Kidney (tissue), 14 donors: ENCODE data around the gene GABRR3. TPM values are rescaled to one million over a fixed set of nuclear protein-coding genes. Genes with fewer than 3 reads are reported as not detected.
A peak's percentile ranks its signal among the peaks of the same experiment; 100 is the strongest.

Source experiments
- DNase-seq, 5 donors: peaks; one replicate each; pipeline ENCODE4 v3.0.0-alpha.2; 2013 to 2020
- FAIRE-seq: peaks from 2 replicates; lab custom pipeline; 2012; peaks lifted over from hg19 to GRCh38; lab: Jason Lieb, UNC
- H3K27ac ChIP-seq, 2 donors: one replicate each; pipeline ENCODE4 v1.7.0; 2013; ENCODE audit warnings: low read depth in 2 of 2, low read length in 2 of 2, inconsistent platforms in 1 of 2
- H3K27me3 ChIP-seq: one replicate; pipeline ENCODE4 v1.7.1; 2013; ENCODE audit warnings: low read length, inconsistent platforms; ENCODE audit not compliant: control insufficient read depth, insufficient read depth
- H3K36me3 ChIP-seq, 3 donors: one replicate each; pipeline versions ENCODE4 v1.7.0 to v1.7.1; 2013; ENCODE audit warnings: low read length in 3 of 3, control low read depth in 1 of 3, inconsistent platforms in 1 of 3; ENCODE audit not compliant: insufficient read depth in 3 of 3, control insufficient read depth in 2 of 3
- H3K4me1 ChIP-seq, 3 donors: one replicate each; pipeline versions ENCODE4 v1.7.0 to v1.7.1; 2013; ENCODE audit warnings: low read length in 3 of 3, inconsistent platforms in 1 of 3, low read depth in 1 of 3; ENCODE audit not compliant: control insufficient read depth in 2 of 3, insufficient read depth in 2 of 3
- H3K4me3 ChIP-seq, 3 donors: one replicate each; pipeline versions ENCODE4 v1.7.0 to v1.8.1; 2013; ENCODE audit warnings: low read length in 3 of 3, control low read depth in 1 of 3, inconsistent platforms in 1 of 3
- H3K9ac ChIP-seq, 3 donors: one replicate each; pipeline versions ENCODE4 v1.7.0 to v1.7.1; 2013; ENCODE audit warnings: low read length in 3 of 3, control low read depth in 1 of 3, inconsistent platforms in 1 of 3
- H3K9me3 ChIP-seq, 3 donors: one replicate each; pipeline versions ENCODE4 v1.7.0 to v1.7.1; 2013; ENCODE audit warnings: low read length in 3 of 3, control low read depth in 1 of 3, inconsistent platforms in 1 of 3; ENCODE audit not compliant: control insufficient read depth in 2 of 3, insufficient read depth in 1 of 3
- intact Hi-C: fragments of 100-400 bp; cut with DNase I; formaldehyde crosslinking; loops from one replicate; pipeline ENCODE4 v1.11.1; 2022
- polyA plus RNA-seq: library from polyadenylated mRNA; stranded (reverse); fragments of 350-450 nt; fragmentation: Illumina TruSeq; extraction: RNeasy Lipid Tissue Mini Kit (QIAGEN cat#74804); gene quantifications from one replicate; pipeline ENCODE4 v1.2.3, GENCODE V29; 2014; ENCODE audit warnings: low read depth, low replicate concordance; ENCODE audit not compliant: insufficient read depth
- total RNA-seq: library from RNA; stranded (reverse); fragmentation: NEBNext Ultra II Directional; extraction: Animal tissue kit (Norgen Biotek cat#: 25700); gene quantifications from one replicate; pipeline ENCODE4 v1.2.1, GENCODE V29; 2021
- TF ChIP-seq, protein P1 (sequence below): IDR thresholded peaks from 3 replicates; pipeline ENCODE4 v1.5.1; 2012; ENCODE audit warnings: mild to moderate bottlenecking, moderate library complexity, borderline replicate concordance; ENCODE audit not compliant: insufficient read depth; ENCODE audit errors: extremely low read depth
- donor health status: control.
- donor health status: control.
- donor health status: control.
- donor health status: control.
- donor health status: control.
- donor health status: DM: yes; HTN: yes; CAD: no.
- donor health status: Normal renal cell carcinoma (clear cell type).

The GABRR3 gene
- total and polyA plus RNA-seq, 2 donors from 2014 or later, result not detected

DNA sequence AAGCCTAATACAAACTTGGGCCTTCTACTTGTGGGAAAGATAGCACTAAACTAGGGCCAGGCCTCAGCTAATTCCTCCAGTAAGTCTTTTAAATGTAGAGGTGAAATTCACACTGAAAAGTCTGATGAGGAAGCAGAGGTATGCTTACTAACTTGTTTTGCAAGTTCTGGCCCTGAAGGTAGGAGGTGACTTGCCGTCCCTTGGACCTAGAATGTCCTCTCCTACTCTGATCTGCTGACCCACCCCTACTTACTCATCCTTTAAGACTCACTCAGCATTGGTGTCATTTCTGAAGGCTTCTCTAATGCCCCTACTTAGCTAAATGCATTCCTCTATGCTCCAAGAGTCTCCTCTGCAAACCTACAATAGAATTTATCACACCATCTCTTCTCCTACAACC lies 82.2 kb downstream of the GABRR3 start:
- TF ChIP-seq, protein P1, sequence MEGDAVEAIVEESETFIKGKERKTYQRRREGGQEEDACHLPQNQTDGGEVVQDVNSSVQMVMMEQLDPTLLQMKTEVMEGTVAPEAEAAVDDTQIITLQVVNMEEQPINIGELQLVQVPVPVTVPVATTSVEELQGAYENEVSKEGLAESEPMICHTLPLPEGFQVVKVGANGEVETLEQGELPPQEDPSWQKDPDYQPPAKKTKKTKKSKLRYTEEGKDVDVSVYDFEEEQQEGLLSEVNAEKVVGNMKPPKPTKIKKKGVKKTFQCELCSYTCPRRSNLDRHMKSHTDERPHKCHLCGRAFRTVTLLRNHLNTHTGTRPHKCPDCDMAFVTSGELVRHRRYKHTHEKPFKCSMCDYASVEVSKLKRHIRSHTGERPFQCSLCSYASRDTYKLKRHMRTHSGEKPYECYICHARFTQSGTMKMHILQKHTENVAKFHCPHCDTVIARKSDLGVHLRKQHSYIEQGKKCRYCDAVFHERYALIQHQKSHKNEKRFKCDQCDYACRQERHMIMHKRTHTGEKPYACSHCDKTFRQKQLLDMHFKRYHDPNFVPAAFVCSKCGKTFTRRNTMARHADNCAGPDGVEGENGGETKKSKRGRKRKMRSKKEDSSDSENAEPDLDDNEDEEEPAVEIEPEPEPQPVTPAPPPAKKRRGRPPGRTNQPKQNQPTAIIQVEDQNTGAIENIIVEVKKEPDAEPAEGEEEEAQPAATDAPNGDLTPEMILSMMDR, result no peak

DNA sequence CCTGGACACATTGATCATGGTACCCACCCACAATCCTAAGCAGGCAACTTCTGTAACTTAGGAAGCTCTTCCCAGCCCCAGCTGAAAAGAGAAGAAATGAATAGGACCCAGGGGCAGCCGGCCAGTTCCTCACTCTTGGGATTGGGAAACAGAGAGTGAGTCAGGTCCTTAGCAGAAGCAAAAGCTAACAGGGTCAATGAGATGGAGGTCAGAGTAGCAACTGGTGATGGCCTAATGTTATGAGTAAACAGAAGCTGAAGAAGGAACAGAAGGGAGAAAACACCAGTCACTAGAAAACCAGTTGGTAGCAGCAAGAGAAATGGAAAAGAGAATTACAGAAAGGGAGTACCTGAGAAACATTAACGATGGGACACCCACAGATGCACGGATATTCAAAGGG lies 82.8 kb downstream of the GABRR3 start:
- H3K4me3 ChIP-seq, result no peak overlapping the region
- H3K9me3 ChIP-seq, result no peaks in the 10 kb centered on the region
- H3K36me3 ChIP-seq, result peaks cover 8 to 34% (median 21%) of the 10 kb centered on the region in 3 donors
- H3K4me1 ChIP-seq, result peaks cover 0 to 13% (median 3%) of the 10 kb centered on the region in 3 donors
- peak in 1 of 5 donors; percentile 86 for DNase-seq
- intact Hi-C loops, result no loop called here
- FAIRE-seq, result no peak
- TF ChIP-seq, protein P1, result no peak
- H3K27ac ChIP-seq, result peak overlapping the region in 1 of 2 donors; percentile 32
- no peaks in the 10 kb centered on the region for H3K27me3 ChIP-seq
- no peak overlapping the region for H3K9ac ChIP-seq

More for the DNA sequence above, 82.2 kb downstream of the GABRR3 start:
- H3K27me3 ChIP-seq, result no peaks in the 10 kb centered on the region
- no peak for FAIRE-seq
- H3K36me3 ChIP-seq, result peaks cover 8 to 28% (median 21%) of the 10 kb centered on the region in 3 donors
- peak overlapping the region in 1 of 2 donors; percentile 32 for H3K27ac ChIP-seq
- intact Hi-C loops, result no loop called here
- DNase-seq, result no peak
- peaks cover 0 to 9% (median 3%) of the 10 kb centered on the region in 3 donors for H3K4me1 ChIP-seq
- H3K9ac ChIP-seq, result no peak overlapping the region
- H3K4me3 ChIP-seq, result no peak overlapping the region
- no peaks in the 10 kb centered on the region for H3K9me3 ChIP-seq

DNA sequence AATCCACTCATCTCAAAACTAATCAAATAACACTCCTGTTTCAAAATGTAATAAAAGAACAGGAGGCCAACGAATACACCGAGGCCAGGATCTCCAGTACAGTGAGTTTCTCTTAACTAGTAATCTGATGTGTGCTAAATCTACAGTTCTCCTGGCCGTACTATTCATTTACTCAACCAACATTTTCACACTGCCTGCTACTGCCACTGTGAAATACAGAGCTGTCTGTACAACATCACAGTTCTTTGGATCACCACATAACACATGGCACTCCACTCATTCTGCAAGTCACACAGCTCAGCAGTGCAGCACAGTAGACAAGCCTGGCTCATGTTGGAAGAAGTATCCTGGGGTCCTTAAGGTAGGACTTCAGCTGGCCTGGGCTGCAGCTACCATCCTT lies 84.8 kb downstream of the GABRR3 start:
- no peaks in the 10 kb centered on the region for H3K27me3 ChIP-seq
- DNase-seq (no peak), FAIRE-seq (no peak)
- H3K27ac ChIP-seq, result no peak overlapping the region
- H3K9me3 ChIP-seq, result no peaks in the 10 kb centered on the region
- H3K4me1 ChIP-seq, result peaks cover 0 to 13% (median 3%) of the 10 kb centered on the region in 3 donors
- TF ChIP-seq, protein P1, result no peak
- H3K36me3 ChIP-seq, result peaks cover 8 to 48% (median 26%) of the 10 kb centered on the region in 3 donors
- intact Hi-C loops, result no loop called here
- no peak overlapping the region for H3K9ac ChIP-seq
- H3K4me3 ChIP-seq, result no peak overlapping the region

DNA sequence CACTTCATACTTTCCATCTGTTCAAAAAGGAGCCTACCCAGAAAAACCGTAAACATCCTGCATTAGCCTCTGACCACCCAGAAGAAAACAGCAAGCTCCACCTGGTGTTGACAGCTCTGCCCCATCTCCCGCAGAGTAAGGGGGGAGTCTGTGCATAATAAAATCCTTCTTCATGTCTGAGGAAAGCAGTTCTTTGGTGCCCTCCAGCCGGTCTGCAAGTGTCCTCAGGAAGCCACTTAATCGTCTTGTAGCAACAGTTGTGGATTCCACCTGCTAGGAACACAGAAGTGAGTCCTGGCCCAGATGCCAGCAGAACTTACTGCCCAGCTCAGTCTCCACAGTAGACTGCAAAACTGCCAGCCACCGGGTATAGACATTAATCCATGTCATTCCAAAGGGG lies 85.4 kb downstream of the GABRR3 start:
- Histone ChIP-seq H3K27me3 (no peaks in the 10 kb centered on the region), H3K9me3 (no peaks in the 10 kb centered on the region), H3K36me3 (peaks cover 11 to 53% (median 30%) of the 10 kb centered on the region in 3 donors), H3K9ac (no peak overlapping the region), H3K4me1 (peaks cover 0 to 13% (median 3%) of the 10 kb centered on the region in 3 donors), H3K27ac (no peak overlapping the region), H3K4me3 (no peak overlapping the region)
- TF ChIP-seq, protein P1, result no peak
- FAIRE-seq (no peak), DNase-seq (no peak)
- intact Hi-C loops, result no loop called here
